Measurements from ENCODE around the gene DRC7.

GRCh38 chr16:57759541-57760356 is 65.1 kb downstream of the DRC7 start:
- TF ChIP-seq POLR2AphosphoS5 (IDR thresholded peaks at IDR 0.05; ENCODE audit: low read depth, low read length) (no peak), FOXJ3 (CRISPR knock-in tag; IDR thresholded peaks at IDR 0.05) (no peak), EP300 (IDR thresholded peaks at IDR 0.05; ENCODE audit: borderline replicate concordance in 1 of 2, low read depth in 1 of 2, low read length in 1 of 2) (no peak), CHD2 (IDR thresholded peaks at IDR 0.05; ENCODE audit: low read length, partially characterized antibody) (no peak), SMC3 (IDR thresholded peaks at IDR 0.05; ENCODE audit: low read depth, low read length) (no peak)
